ENCODE measurements around the gene RIMBP3C.

- no peak for TF ChIP-seq CTCF (IDR thresholded peaks at IDR 0.05)
- no peak for TF ChIP-seq MAX (IDR thresholded peaks at IDR 0.05; ENCODE audit: low read depth)
- TF ChIP-seq SIN3A (IDR thresholded peaks at IDR 0.05; ENCODE audit: borderline replicate concordance, low read depth, low read length) = no peak
These were observed 12.7 kb upstream of the RIMBP3C start for GRCh38 chr22:21563912-21564311.
